ENCODE data around the gene GRM5. TPM values are rescaled to one million over a fixed set of nuclear protein-coding genes. Genes with fewer than 3 reads are reported as not detected.

The GRM5 gene
- total RNA-seq, 4 donors from 2014 or later: under 0.01 to 1.8 (median under 0.01) TPM; not detected in 1

- Histone ChIP-seq H3K27me3 (no peaks in the 10 kb centered on the region), H3K4me1 (peaks cover 0 to 15% (median 5%) of the 10 kb centered on the region in 4 donors), H3K36me3 (no peaks in the 10 kb centered on the region), H3K27ac (no peak overlapping the region), H3K9me3 (no peaks in the 10 kb centered on the region), H3K4me3 (no peak overlapping the region)
- no peak for DNase-seq (ENCODE audit: low spot score in 2 of 2)
- TF ChIP-seq POLR2A (IDR thresholded peaks at IDR 0.05) (no peak), EP300 (IDR thresholded peaks at IDR 0.05) (no peak), CTCF (IDR thresholded peaks at IDR 0.05) (no peak)
- 90 to 91% methylated on average over 4 of the region's 4 CpGs for WGBS, 2 donors
These were observed 534.0 kb downstream of the GRM5 start for GRCh38 chr11:88531831-88532230.

- H3K27ac ChIP-seq: no peak overlapping the region
- no peaks in the 10 kb centered on the region for H3K36me3 ChIP-seq
- H3K4me1 ChIP-seq: no peaks in the 10 kb centered on the region
- no peaks in the 10 kb centered on the region for H3K9me3 ChIP-seq
- no peaks in the 10 kb centered on the region for H3K27me3 ChIP-seq
- no peak for DNase-seq (ENCODE audit: low spot score in 2 of 2)
- H3K4me3 ChIP-seq: no peak overlapping the region
- 92 to 96% methylated on average over 1 of the region's 1 CpG for WGBS, 2 donors
- TF ChIP-seq POLR2A (IDR thresholded peaks at IDR 0.05): no peak
These were observed 536.4 kb downstream of the GRM5 start for GRCh38 chr11:88529426-88529825.

GRCh38 chr11:88523386-88524071 is 542.3 kb downstream of the GRM5 start:
- TF ChIP-seq POLR2A (IDR thresholded peaks at IDR 0.05): no peak
- TF ChIP-seq EP300 (IDR thresholded peaks at IDR 0.05): no peak
- H3K4me3 ChIP-seq: no peak overlapping the region
- H3K27ac ChIP-seq: no peak overlapping the region
- H3K9me3 ChIP-seq: no peaks in the 10 kb centered on the region
- H3K27me3 ChIP-seq: no peaks in the 10 kb centered on the region
- H3K4me1 ChIP-seq: peaks cover 0 to 11% (median 0%) of the 10 kb centered on the region in 4 donors
- no peaks in the 10 kb centered on the region for H3K36me3 ChIP-seq
- no peak for DNase-seq (ENCODE audit: low spot score in 2 of 2)

GRCh38 chr11:88522624-88523385 is 543.0 kb downstream of the GRM5 start:
- TF ChIP-seq EP300 (IDR thresholded peaks at IDR 0.05) (no peak), CTCF (IDR thresholded peaks at IDR 0.05) (no peak), POLR2A (IDR thresholded peaks at IDR 0.05) (no peak)
- H3K4me1 ChIP-seq: peaks cover 0 to 11% (median 0%) of the 10 kb centered on the region in 4 donors
- no peak for DNase-seq (ENCODE audit: low spot score in 2 of 2)
- H3K36me3 ChIP-seq: no peaks in the 10 kb centered on the region
- H3K4me3 ChIP-seq: no peak overlapping the region
- H3K9me3 ChIP-seq: no peaks in the 10 kb centered on the region
- H3K27me3 ChIP-seq: no peaks in the 10 kb centered on the region
- H3K27ac ChIP-seq: no peak overlapping the region
- 81 to 91% methylated on average over 2 of the region's 2 CpGs for WGBS, 2 donors

GRCh38 chr11:88521799-88522201 is 544.0 kb downstream of the GRM5 start:
- TF ChIP-seq POLR2A (IDR thresholded peaks at IDR 0.05) (no peak), CTCF (IDR thresholded peaks at IDR 0.05) (no peak), EP300 (IDR thresholded peaks at IDR 0.05) (no peak)
- Histone ChIP-seq H3K27ac (peak overlapping the region in 1 of 4 donors; percentile 6), H3K4me3 (no peak overlapping the region), H3K4me1 (peaks cover 0 to 11% (median 0%) of the 10 kb centered on the region in 4 donors), H3K36me3 (no peaks in the 10 kb centered on the region), H3K27me3 (no peaks in the 10 kb centered on the region), H3K9me3 (no peaks in the 10 kb centered on the region)
- WGBS, 2 donors: 12 to 35% methylated on average over 1 of the region's 1 CpG
- DNase-seq (ENCODE audit: low spot score in 2 of 2): no peak

GRCh38 chr11:88521399-88521798 is 544.4 kb downstream of the GRM5 start:
- Histone ChIP-seq H3K27me3 (no peaks in the 10 kb centered on the region), H3K9me3 (no peaks in the 10 kb centered on the region), H3K27ac (peak overlapping the region in 1 of 4 donors; percentile 6), H3K36me3 (no peaks in the 10 kb centered on the region), H3K4me3 (no peak overlapping the region), H3K4me1 (peaks cover 0 to 11% (median 0%) of the 10 kb centered on the region in 4 donors)
- DNase-seq (ENCODE audit: low spot score in 2 of 2): no peak
- TF ChIP-seq CTCF (IDR thresholded peaks at IDR 0.05) (no peak), POLR2A (IDR thresholded peaks at IDR 0.05) (no peak), EP300 (IDR thresholded peaks at IDR 0.05) (no peak)

All from tibial nerve (tissue), 4 donors.